Thoracic aorta (tissue), 2 donors: ENCODE data around the gene COX5B. TPM values are rescaled to one million over a fixed set of nuclear protein-coding genes. Genes with fewer than 3 reads are reported as not detected.
"Not testable (repeated sequence)": the region's sequence is repeated elsewhere in the genome, so short reads cannot be mapped to it uniquely, and the experiment has no call there.

ENCODE experiments used
- ATAC-seq: fragments of 150-250 bp; one replicate; pipeline ENCODE4 v1.8.0; 2017; ENCODE audit warnings: low read depth; ENCODE audit not compliant: insufficient number of reproducible peaks, low FRiP score
- DNase-seq: peaks from one replicate; pipeline ENCODE4 v3.0.0-alpha.2; 2020; ENCODE audit warnings: low spot score
- H3K27ac ChIP-seq, 2 donors: fragments of 200-600 bp; sonication (generic); 1 replicate in 1 of 2; 2 replicates in 1 of 2; pipeline ENCODE4 v1.5.1; 2016; ENCODE audit warnings: mild to moderate bottlenecking in 2 of 2, moderate library complexity in 2 of 2
- H3K27me3 ChIP-seq: fragments of 200-600 bp; sonication (generic); replicated peaks from 2 replicates; pipeline ENCODE4 v1.6.0; 2016; ENCODE audit warnings: mild to moderate bottlenecking; ENCODE audit not compliant: insufficient read depth
- H3K36me3 ChIP-seq: fragments of 200-600 bp; sonication (generic); one replicate; pipeline ENCODE4 v1.5.1; 2016
- H3K4me1 ChIP-seq, 2 donors: fragments of 200-600 bp; sonication (generic); 1 replicate in 1 of 2; 2 replicates in 1 of 2; pipeline versions ENCODE4 v1.5.1 to v1.6.0; 2016; ENCODE audit warnings: low read depth in 2 of 2, mild to moderate bottlenecking in 1 of 2; ENCODE audit not compliant: control insufficient read depth in 1 of 2
- H3K4me3 ChIP-seq: fragments of 200-600 bp; sonication (generic); 2 replicates; pipeline ENCODE4 v1.5.1; 2016; ENCODE audit warnings: mild to moderate bottlenecking
- H3K9me3 ChIP-seq: fragments of 200-600 bp; sonication (generic); 2 replicates; pipeline ENCODE4 v1.5.1; 2016
- CTCF ChIP-seq: fragments of 200-600 bp; sonication (generic); IDR thresholded peaks from one replicate; pipeline ENCODE4 v1.5.1; 2019; ENCODE audit warnings: antibody characterized with exemption
- total RNA-seq, 2 donors: library from RNA; depleted of rRNA; stranded (reverse); fragments of >200 nt; gene quantifications; one replicate each; pipeline versions ENCODE4 v1.1.0 to v1.2.3, GENCODE V29; 2016

COX5B gene
- total RNA-seq, 2 donors from 2014 or later: 102 to 198 TPM

GRCh38 chr2:97617911-97618310 is 28.0 kb upstream of the COX5B start:
- no peak for ATAC-seq
- no peak for DNase-seq
- Histone ChIP-seq H3K4me1 (no peaks in the 10 kb centered on the region), H3K27ac (no peak overlapping the region), H3K4me3 (no peak overlapping the region), H3K27me3 (no peaks in the 10 kb centered on the region), H3K9me3 (no peaks in the 10 kb centered on the region), H3K36me3 (no peaks in the 10 kb centered on the region)
- no peak for TF ChIP-seq CTCF

GRCh38 chr2:97618939-97619827 is 26.7 kb upstream of the COX5B start:
- H3K9me3 ChIP-seq, H3K4me1 ChIP-seq, ATAC-seq, H3K27me3 ChIP-seq, H3K36me3 ChIP-seq, H3K27ac ChIP-seq, H3K4me3 ChIP-seq, DNase-seq: not testable (repeated sequence)

- not testable (repeated sequence) for H3K4me1 ChIP-seq, H3K36me3 ChIP-seq, DNase-seq, H3K27ac ChIP-seq, H3K9me3 ChIP-seq, ATAC-seq, H3K4me3 ChIP-seq, H3K27me3 ChIP-seq
Observed at GRCh38 chr2:97620492-97620891, 25.4 kb upstream of the COX5B start.

- H3K27me3 ChIP-seq, H3K4me1 ChIP-seq, H3K36me3 ChIP-seq, H3K27ac ChIP-seq, ATAC-seq, DNase-seq, H3K4me3 ChIP-seq, H3K9me3 ChIP-seq: not testable (repeated sequence)
Observed at GRCh38 chr2:97622976-97623375, 22.9 kb upstream of the COX5B start.

- ATAC-seq, H3K27me3 ChIP-seq: not testable (repeated sequence)
Observed at GRCh38 chr2:97625354-97626048, 20.4 kb upstream of the COX5B start.

GRCh38 chr2:97626049-97626430 is 19.8 kb upstream of the COX5B start:
- ATAC-seq, H3K4me3 ChIP-seq, H3K27me3 ChIP-seq, H3K36me3 ChIP-seq, DNase-seq, H3K4me1 ChIP-seq, H3K9me3 ChIP-seq, H3K27ac ChIP-seq: not testable (repeated sequence)

More at GRCh38 chr2:97625354-97626048, 20.4 kb upstream of the COX5B start:
- not testable (repeated sequence) for H3K4me1 ChIP-seq, H3K27ac ChIP-seq, H3K36me3 ChIP-seq, H3K4me3 ChIP-seq, H3K9me3 ChIP-seq, DNase-seq

- H3K36me3 ChIP-seq: peaks cover 16% of the 10 kb centered on the region
- TF ChIP-seq CTCF: no peak
- no peak overlapping the region for H3K4me3 ChIP-seq
- ATAC-seq: no peak
- no peaks in the 10 kb centered on the region for H3K27me3 ChIP-seq
- DNase-seq: no peak
- no peak overlapping the region for H3K27ac ChIP-seq
- H3K9me3 ChIP-seq: no peaks in the 10 kb centered on the region
- H3K4me1 ChIP-seq: peaks cover 7 to 19% of the 10 kb centered on the region in 2 donors
Observed at GRCh38 chr2:97644023-97644717, 1.7 kb upstream of the COX5B start.
